Small intestine (tissue), 7 donors: Measurements from ENCODE around the gene CDC25B. TPM values are rescaled to one million over a fixed set of nuclear protein-coding genes. Genes with fewer than 3 reads are reported as not detected.
A peak's percentile ranks its signal among the peaks of the same experiment; 100 is the strongest.

Experiments used
- DNase-seq, 2 donors: peaks; one replicate each; pipeline versions ENCODE4 v3.0.0 to v3.0.0-alpha.2; 2013
- FAIRE-seq: peaks from 2 replicates; lab custom pipeline; 2012; peaks lifted over from hg19 to GRCh38; lab: Jason Lieb, UNC
- H3K27ac ChIP-seq, 3 donors: one replicate each; pipeline ENCODE4 v1.5.1; 2013; ENCODE audit warnings: low read length in 2 of 3, mild to moderate bottlenecking in 2 of 3, control low read depth in 1 of 3, inconsistent platforms in 1 of 3, low read depth in 1 of 3, moderate library complexity in 1 of 3
- H3K27me3 ChIP-seq, 3 donors: one replicate each; pipeline ENCODE4 v1.6.1; 2013; ENCODE audit warnings: low read length in 3 of 3, inconsistent platforms in 1 of 3; ENCODE audit not compliant: control insufficient read depth in 3 of 3, insufficient read depth in 3 of 3
- H3K36me3 ChIP-seq, 3 donors: one replicate each; pipeline ENCODE4 v1.6.1; 2013; ENCODE audit warnings: low read length in 3 of 3, inconsistent platforms in 1 of 3, low read depth in 1 of 3, mild to moderate bottlenecking in 1 of 3, moderate library complexity in 1 of 3; ENCODE audit not compliant: control insufficient read depth in 3 of 3, insufficient read depth in 2 of 3
- H3K4me1 ChIP-seq, 3 donors: one replicate each; pipeline ENCODE4 v1.6.1; 2013; ENCODE audit warnings: low read length in 2 of 3, inconsistent platforms in 1 of 3, low read depth in 1 of 3, mild to moderate bottlenecking in 1 of 3, moderate library complexity in 1 of 3; ENCODE audit not compliant: control insufficient read depth in 3 of 3, insufficient read depth in 2 of 3
- H3K4me3 ChIP-seq, 3 donors: one replicate each; pipeline ENCODE4 v1.5.1; 2013; ENCODE audit warnings: low read length in 3 of 3, control low read depth in 1 of 3, inconsistent platforms in 1 of 3, low read depth in 1 of 3, mild to moderate bottlenecking in 1 of 3, moderate library complexity in 1 of 3
- H3K9me3 ChIP-seq, 2 donors: one replicate each; pipeline ENCODE4 v1.6.1; 2013; ENCODE audit warnings: low read depth in 1 of 2, low read length in 1 of 2; ENCODE audit not compliant: control insufficient read depth in 2 of 2, insufficient read depth in 1 of 2
- WGBS, 3 donors: extraction: QIAGEN DNeasy Blood & Tissue Kit; methylation state at CpG; one replicate each; pipeline ENCODE4 v1.1.7; 2013; 5-methylcytosine and 5-hydroxymethylcytosine counted together
- polyA plus RNA-seq, 4 donors: library from polyadenylated mRNA; stranded (reverse) in 3 of 4; unstranded in 1 of 4; fragments of 200-250 nt in 3 of 4; fragments of 120-200 nt in 1 of 4; gene quantifications; one replicate each; pipeline versions ENCODE4 v1.2.1 to v1.2.3, GENCODE V29; 2013
- donor health status: healthy with polysubstance abuse.
- donor health status: control.
- donor health status: control.
- donor health status: Bipolar disorder and iron deficiency.
- donor health status: healthy.

CDC25B gene
- polyA plus RNA-seq, 4 donors = 15.7 to 53.8 (median 20.3) TPM

GRCh38 chr20:3815703-3816315, 19.7 kb downstream of the CDC25B start:
- DNase-seq (peak in 1 of 2 donors; percentile 38), FAIRE-seq (no peak)
- WGBS, 3 donors = 69 to 82% (median 71%) methylated on average over 9 of the region's 9 CpGs
- H3K36me3 ChIP-seq = no peaks in the 10 kb centered on the region
- peaks cover 6 to 48% (median 11%) of the 10 kb centered on the region in 3 donors for H3K4me1 ChIP-seq
- no peaks in the 10 kb centered on the region for H3K27me3 ChIP-seq
- peak overlapping the region in 2 of 3 donors; percentile 2 to 3 for H3K27ac ChIP-seq
- no peak overlapping the region for H3K4me3 ChIP-seq
- no peaks in the 10 kb centered on the region for H3K9me3 ChIP-seq

- peak overlapping the region; percentile 60 to 98 (median 63) for H3K27ac ChIP-seq
- H3K9me3 ChIP-seq = no peaks in the 10 kb centered on the region
- H3K4me1 ChIP-seq = peaks cover 0 to 30% (median 4%) of the 10 kb centered on the region in 3 donors
- H3K36me3 ChIP-seq = peaks cover 4 to 12% (median 5%) of the 10 kb centered on the region in 3 donors
- H3K4me3 ChIP-seq = no peak overlapping the region
- DNase-seq = peak; percentile 85 to 88
- H3K27me3 ChIP-seq = no peaks in the 10 kb centered on the region
- FAIRE-seq = no peak
- 49 to 77% (median 59%) methylated on average over 8 of the region's 8 CpGs for WGBS, 3 donors
Observed at GRCh38 chr20:3818155-3819151, 22.3 kb downstream of the CDC25B start.

DNA sequence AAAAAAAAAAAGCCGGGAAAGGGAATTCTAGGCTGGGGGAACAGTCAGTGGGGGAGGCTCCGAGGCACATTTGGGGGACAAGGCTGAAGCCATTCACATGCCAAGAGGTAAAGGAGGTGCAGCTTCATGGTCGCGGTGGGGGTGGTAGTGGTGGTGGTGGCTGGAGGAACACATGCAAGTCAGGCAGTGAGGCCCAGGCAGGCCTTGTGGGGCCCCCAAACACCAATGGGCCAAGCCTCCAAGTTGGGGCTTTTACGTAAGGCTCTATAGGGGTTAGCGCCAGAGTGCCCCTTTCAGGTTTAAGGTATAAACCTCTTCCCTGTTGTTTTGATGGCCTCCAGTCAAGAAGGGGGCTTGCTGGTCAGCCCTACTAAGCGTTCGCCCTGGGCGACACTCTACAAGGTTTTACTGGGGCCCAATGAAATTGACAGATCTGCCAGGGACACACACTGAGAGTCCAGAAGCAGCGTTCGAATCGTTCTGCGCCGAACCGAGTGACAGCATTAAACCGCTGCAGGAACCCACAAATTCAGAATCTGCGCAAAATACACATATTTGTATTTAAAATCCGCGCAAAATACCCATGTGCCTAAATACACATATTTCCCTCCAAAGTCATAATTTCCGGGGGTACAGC, 23.4 kb downstream of the CDC25B start:
- DNase-seq (peak in 1 of 2 donors; percentile 20), FAIRE-seq (no peak)
- WGBS, 3 donors = 59 to 65% (median 63%) methylated on average over 19 to 20 of the region's 20 CpGs

DNA sequence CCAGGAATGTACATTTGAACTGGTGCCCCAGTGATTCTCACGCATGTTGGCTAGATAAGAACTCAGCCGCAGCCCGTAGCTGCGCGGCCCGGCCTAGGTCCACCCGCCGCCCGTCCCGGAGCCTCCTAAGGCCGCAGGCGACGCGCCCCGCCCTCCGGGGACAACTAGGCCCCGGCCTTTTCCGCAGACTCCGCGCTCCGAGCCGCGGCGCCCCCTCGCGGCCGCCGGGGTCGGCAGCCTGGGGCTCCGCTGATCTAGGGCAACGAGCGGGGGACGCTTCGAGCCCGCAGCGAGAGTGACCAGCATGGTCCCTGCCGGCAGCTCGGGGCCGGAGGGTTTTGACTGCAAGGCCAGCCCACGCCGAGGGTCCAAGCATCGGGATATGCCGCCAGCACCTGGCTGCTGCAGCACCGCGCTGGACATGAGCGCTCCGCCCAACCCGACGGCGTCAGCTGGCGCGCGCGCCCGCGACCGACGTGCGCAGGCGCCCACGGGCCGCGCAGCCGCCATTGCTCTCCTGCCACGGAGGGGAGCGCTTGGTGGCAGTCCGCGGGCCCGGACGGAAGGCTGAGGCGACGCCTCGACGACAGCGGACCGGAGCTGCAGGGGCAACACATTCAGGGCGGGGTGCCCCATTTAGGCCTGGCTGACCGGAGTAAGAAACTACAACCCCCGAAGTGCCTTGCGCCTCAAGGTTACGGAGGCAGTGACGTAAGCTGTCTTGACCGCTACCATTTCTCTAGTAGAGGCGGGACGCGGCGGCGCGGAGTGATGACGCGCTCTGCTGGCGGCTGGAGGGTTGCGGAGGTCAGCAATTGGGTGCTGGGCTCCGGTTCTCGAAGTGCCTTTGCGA, 24.2 kb downstream of the CDC25B start, which contains the start of gene AP5S1:
TSS of gene AP5S1 (plus strand) at position 500 of the 853 bp plus-strand sequence. CDS start 1,571 bp downstream, outside the sequence.
- peak within 1 kb of the TSS; percentile 66 to 91 (median 70) for H3K4me3 ChIP-seq
- WGBS, 3 donors = 0% methylated on average over 80 to 96 of the region's 96 CpGs

More for the DNA sequence above, 23.4 kb downstream of the CDC25B start:
- H3K27ac ChIP-seq = peak overlapping the region; percentile 98 to 100 (median 99)
- H3K36me3 ChIP-seq = peaks cover 6 to 23% (median 16%) of the 10 kb centered on the region in 3 donors
- H3K4me1 ChIP-seq = peaks cover 0 to 24% (median 4%) of the 10 kb centered on the region in 3 donors
- H3K4me3 ChIP-seq = peak overlapping the region in 2 of 3 donors; percentile 70 to 91
- no peaks in the 10 kb centered on the region for H3K27me3 ChIP-seq
- no peaks in the 10 kb centered on the region for H3K9me3 ChIP-seq

GRCh38 chr20:3820901-3821727, 25.0 kb downstream of the CDC25B start:
- 26 to 41% (median 35%) methylated on average over 20 of the region's 20 CpGs for WGBS, 3 donors
- no peak for FAIRE-seq
- no peak for DNase-seq
- H3K4me1 ChIP-seq = peaks cover 0 to 24% (median 4%) of the 10 kb centered on the region in 3 donors
- no peaks in the 10 kb centered on the region for H3K27me3 ChIP-seq
- H3K36me3 ChIP-seq = peaks cover 6 to 39% (median 16%) of the 10 kb centered on the region in 3 donors
- no peaks in the 10 kb centered on the region for H3K9me3 ChIP-seq
- peak overlapping the region; percentile 66 to 91 (median 70) for H3K4me3 ChIP-seq
- peak overlapping the region; percentile 98 to 100 (median 99) for H3K27ac ChIP-seq

More for the DNA sequence above, 24.2 kb downstream of the CDC25B start, which contains the start of gene AP5S1:
- DNase-seq (peak; percentile 96 to 99), FAIRE-seq (no peak)
- H3K27ac ChIP-seq = peak within 1 kb of the TSS; percentile 98 to 100 (median 99)
- no peaks in the 10 kb centered on the region for H3K27me3 ChIP-seq
- no peaks in the 10 kb centered on the region for H3K9me3 ChIP-seq
- peaks cover 6 to 30% (median 16%) of the 10 kb centered on the region in 3 donors for H3K36me3 ChIP-seq
- peaks cover 0 to 24% (median 4%) of the 10 kb centered on the region in 3 donors for H3K4me1 ChIP-seq

GRCh38 chr20:3821996-3822395, 25.9 kb downstream of the CDC25B start:
- Histone ChIP-seq H3K27ac (no peak overlapping the region), H3K36me3 (peaks cover 6 to 48% (median 16%) of the 10 kb centered on the region in 3 donors), H3K4me3 (no peak overlapping the region), H3K4me1 (peaks cover 0 to 24% (median 4%) of the 10 kb centered on the region in 3 donors), H3K27me3 (no peaks in the 10 kb centered on the region), H3K9me3 (no peaks in the 10 kb centered on the region)
- FAIRE-seq = no peak
- no peak for DNase-seq
- WGBS, 3 donors = 94 to 96% (median 95%) methylated on average over 14 of the region's 14 CpGs

- DNase-seq (no peak), FAIRE-seq (no peak)
- peaks cover 0 to 14% (median 4%) of the 10 kb centered on the region in 3 donors for H3K4me1 ChIP-seq
- H3K9me3 ChIP-seq = no peaks in the 10 kb centered on the region
- no peak overlapping the region for H3K4me3 ChIP-seq
- no peaks in the 10 kb centered on the region for H3K27me3 ChIP-seq
- no peak overlapping the region for H3K27ac ChIP-seq
- WGBS, 3 donors = 93 to 97% (median 96%) methylated on average over 17 to 20 of the region's 20 CpGs
- H3K36me3 ChIP-seq = peaks cover 6 to 54% (median 16%) of the 10 kb centered on the region in 3 donors
Observed at GRCh38 chr20:3823881-3824280, 27.8 kb downstream of the CDC25B start.
